Cardiac septum (tissue), 1 donor: ENCODE measurements around the gene GNAI3. TPM values are rescaled to one million over a fixed set of nuclear protein-coding genes. Genes with fewer than 3 reads are reported as not detected.

Experiments used
- total RNA-seq: library from RNA; stranded (reverse); fragmentation: NEBNext Ultra II Directional; extraction: Animal tissue kit (Norgen Biotek cat#: 25700); gene quantifications from one replicate; pipeline ENCODE4 v1.2.1, GENCODE V29; 2021
- donor health status: DM: no; HTN: no; CAD: no.

GNAI3 gene
- total RNA-seq, 1 donor from 2014 or later: 3.9 TPM

Other genes with a start within 250 kb of the GNAI3 start
- gene MYBPHL, start 241.6 kb upstream of the GNAI3 start, total RNA-seq: 1.2 TPM
- gene SORT1, start 150.7 kb upstream of the GNAI3 start, total RNA-seq: 184 TPM
- 60.7 TPM for gene PSMA5, start 122.2 kb upstream of the GNAI3 start, total RNA-seq
- 28.9 TPM for gene SYPL2, start 82.1 kb upstream of the GNAI3 start, total RNA-seq
- 3.8 TPM for gene ATXN7L2, start 64.7 kb upstream of the GNAI3 start, total RNA-seq
- 5.5 TPM for gene CYB561D1, start 54.5 kb upstream of the GNAI3 start, total RNA-seq
- 13.8 TPM for gene AMIGO1, start 38.9 kb upstream of the GNAI3 start, total RNA-seq
- gene GPR61, start 8.7 kb upstream of the GNAI3 start, total RNA-seq: 0.13 TPM
- not detected for gene GNAT2, start 71.0 kb downstream of the GNAI3 start, total RNA-seq
- gene AMPD2, start 71.2 kb downstream of the GNAI3 start, total RNA-seq: 16.7 TPM
- 33.0 TPM for gene GSTM4, start 107.5 kb downstream of the GNAI3 start, total RNA-seq
- 43.5 TPM for gene GSTM2, start 119.4 kb downstream of the GNAI3 start, total RNA-seq
- gene GSTM1, start 139.2 kb downstream of the GNAI3 start, total RNA-seq: 44.1 TPM
- gene GSTM5, start 163.6 kb downstream of the GNAI3 start, total RNA-seq: 2.6 TPM
- gene GSTM3, start 192.4 kb downstream of the GNAI3 start, total RNA-seq: 93.2 TPM
- not detected for gene EPS8L3, start 215.3 kb downstream of the GNAI3 start, total RNA-seq